DLD1 (cell line): ENCODE results near the gene THSD4.
"Not testable (repeated sequence)": the region's sequence is repeated elsewhere in the genome, so short reads cannot be mapped to it uniquely, and the experiment has no call there.

Experiments
- in situ Hi-C: cut with HindIII; loops from 2 replicates; pipeline ENCODE4 v1.10.0; 2017; ENCODE audit warnings: low sequenced_read_pairs

THSD4 gene

DNA sequence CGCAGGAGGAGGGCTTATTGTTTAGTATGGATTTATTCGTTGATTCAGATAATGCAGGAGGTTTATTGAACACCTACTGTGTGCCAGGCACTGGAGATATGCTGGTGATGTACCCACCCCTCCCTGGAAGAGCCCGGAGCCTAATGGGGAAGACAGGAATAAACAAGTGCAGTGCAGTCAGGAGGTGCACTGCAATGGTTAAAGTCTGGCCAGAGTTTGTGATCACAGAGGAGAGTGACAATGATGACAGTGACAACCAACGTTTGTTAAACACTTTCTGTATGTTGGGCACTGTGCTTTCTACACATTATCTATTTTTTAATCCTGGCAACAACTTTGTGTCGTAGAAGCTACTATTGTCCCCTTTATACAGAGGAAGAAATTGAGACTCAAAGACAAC, 70.4 kb downstream of the THSD4 start:
- in situ Hi-C loops, result no loop called here

DNA sequence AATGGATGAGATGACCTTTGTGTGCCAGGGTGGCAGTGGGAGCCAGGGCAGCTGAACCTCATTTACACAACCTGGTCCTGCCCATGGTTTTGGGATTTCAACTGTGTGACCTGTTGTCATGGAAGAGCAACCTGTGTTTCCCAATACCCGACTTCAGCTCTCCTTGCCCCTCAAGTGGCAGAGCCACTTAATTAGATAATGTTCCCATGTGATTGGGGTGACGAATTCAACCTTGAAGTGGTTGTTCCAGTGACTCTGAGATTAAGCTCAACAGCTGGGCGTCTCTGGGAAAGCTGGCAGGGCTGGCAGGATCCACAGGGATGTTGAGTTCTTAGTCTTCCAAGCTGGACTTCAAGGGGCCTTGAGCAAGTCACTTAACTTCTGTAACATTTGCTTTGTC, 71.0 kb downstream of the THSD4 start:
- in situ Hi-C loops, result no loop called here

- in situ Hi-C loops, result no loop called here
These were observed 71.8 kb downstream of the THSD4 start for GRCh38 chr15:71187078-71187477.

DNA sequence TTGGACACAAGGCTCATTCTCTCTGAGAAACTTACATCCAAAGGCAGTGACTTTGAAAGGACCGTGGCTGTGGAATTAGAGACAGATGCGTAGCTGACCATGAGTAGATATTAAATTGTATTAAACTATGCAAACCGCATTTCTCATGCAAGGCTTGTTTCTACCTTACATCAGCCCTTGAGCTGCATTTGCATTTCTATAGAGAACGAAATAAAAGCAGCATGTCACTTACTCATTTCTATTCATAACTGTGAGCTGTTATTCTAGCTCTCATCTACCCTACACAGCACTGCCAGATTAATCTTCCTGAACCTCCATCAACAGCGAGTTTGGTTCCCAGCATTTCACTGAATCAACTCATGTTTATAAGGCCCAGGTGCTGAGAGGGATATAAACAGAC, 72.3 kb downstream of the THSD4 start:
- in situ Hi-C loops, result no loop called here

- in situ Hi-C loops, result no loop called here
These were observed 74.4 kb downstream of the THSD4 start for GRCh38 chr15:71189718-71190117.

DNA sequence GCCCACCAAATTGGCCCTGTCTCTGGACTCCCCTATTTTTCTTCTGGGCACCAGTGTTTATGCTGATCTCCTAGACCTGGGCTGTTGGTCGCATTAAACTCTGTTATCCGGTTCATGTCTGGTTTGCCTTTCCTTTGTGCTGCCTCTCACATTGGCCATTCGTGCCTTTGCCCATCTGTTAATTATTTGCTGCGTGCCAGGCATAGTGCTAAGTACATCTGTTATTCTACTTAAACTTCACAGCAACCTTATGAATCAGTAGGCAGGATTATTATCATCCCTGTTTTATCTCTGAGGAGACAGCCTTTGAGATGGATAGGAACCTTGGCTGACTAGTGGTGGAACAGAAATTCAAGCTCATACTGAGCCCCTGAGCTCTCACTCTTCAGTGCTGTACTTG, 76.0 kb downstream of the THSD4 start:
- in situ Hi-C loops, result no loop called here

DNA sequence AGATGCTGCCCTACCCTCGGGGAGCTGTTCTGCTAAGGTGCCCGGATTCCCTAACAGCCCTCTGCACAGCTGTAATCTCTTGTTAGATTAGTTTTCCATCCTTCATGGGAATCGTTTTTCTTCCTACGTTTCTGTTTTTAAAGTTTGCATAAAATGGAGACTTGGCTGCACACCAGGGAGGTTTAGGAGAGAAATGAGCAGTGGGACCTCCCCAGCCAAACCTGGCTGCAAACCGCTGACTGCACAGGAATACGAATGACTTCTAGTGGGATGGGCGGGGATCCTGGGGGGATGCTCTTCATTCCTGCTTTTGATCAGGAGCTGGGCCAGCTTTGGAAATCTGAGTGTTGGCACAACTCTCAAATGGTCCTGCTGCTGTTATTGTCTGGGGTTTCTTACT, 77.5 kb downstream of the THSD4 start:
- in situ Hi-C loops, result no loop called here

- in situ Hi-C loops, result no loop called here
These were observed 79.0 kb downstream of the THSD4 start for GRCh38 chr15:71194286-71194685.

- in situ Hi-C loops, result no loop called here
These were observed 80.0 kb downstream of the THSD4 start for GRCh38 chr15:71195242-71195641.

DNA sequence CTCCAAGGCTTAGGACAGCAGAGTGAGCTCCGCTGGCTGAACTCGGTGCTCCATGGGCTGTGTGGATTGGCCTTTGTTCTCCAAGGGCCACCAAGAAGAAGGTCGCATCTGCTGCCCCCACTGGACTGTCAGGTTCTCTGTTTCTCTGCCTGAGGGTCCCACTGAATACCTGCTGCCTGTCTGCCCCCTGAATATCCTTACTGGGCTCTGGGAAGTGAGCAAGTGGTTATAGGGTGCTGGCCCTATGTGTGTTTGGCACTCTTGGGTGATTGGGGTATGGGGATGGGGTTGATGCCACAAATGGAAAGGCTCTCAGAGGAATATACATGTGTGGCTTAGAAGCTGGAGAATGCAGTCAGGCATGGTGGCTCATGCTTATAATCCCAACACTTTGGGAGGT, 82.3 kb downstream of the THSD4 start:
- in situ Hi-C loops, result no loop called here

DNA sequence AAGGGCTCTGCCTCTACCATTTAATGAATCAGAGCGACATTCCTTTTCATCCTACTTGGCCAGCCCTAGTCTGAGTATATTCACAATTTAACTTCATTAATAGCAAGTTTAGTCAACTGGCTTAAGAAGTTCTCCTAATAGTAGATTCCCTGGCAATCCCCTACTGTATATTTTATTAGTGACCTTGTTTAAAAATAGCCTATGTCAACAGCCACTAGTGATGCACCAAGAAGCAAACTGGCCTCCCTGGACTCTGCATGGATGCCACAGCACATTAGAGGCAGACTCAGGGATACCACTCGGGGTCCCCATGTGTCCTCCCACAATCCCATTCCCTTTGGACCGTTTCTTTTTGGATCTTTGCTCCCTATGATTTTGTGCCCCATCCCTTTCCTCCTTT, 83.6 kb downstream of the THSD4 start:
- in situ Hi-C loops, result no loop called here

- in situ Hi-C loops, result no loop called here
These were observed 84.4 kb downstream of the THSD4 start for GRCh38 chr15:71199384-71200351.

DNA sequence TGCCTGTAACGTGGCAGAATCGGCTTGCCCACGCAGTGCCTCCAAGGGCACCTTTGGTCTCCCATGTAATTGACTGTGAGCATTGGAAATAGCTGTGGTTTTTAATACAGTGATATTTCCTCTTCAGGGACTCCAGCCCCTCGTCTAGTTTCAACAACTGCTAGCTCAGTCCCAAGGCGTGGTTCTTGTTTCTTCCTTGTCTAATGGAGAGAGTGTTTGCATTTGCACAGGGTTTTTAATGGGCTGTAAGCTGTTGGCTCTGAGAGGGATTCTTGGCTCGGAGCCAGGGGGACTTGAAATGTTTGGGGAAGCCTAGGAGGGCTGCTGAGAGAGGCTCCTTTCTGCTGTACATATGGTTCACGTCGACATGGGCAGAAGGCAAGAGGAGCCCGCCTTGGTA, 86.2 kb downstream of the THSD4 start:
- in situ Hi-C loops, result no loop called here

- in situ Hi-C loops, result no loop called here
These were observed 87.4 kb downstream of the THSD4 start for GRCh38 chr15:71202712-71203111.

- in situ Hi-C loops, result no loop called here
These were observed 88.6 kb downstream of the THSD4 start for GRCh38 chr15:71203586-71204474.

DNA sequence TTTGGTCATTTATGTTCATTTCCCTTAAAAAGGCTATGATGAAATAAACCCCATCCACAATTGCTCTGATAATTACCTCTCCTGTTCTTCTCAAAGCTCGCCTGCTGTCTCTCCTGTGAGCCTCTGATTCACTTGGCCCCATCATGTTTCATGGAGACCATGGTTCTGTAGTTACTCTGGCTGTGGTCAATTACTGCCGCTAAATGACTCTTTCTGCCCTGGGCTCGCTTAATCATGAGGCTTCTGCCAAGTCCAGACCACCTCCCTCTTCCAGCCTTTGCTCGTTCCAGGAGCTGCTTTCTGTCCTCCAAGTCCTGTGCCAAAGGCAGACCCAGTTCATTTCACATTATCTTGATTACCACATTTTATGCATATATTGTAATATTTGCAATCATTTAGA, 91.9 kb downstream of the THSD4 start:
- in situ Hi-C loops, result no loop called here

DNA sequence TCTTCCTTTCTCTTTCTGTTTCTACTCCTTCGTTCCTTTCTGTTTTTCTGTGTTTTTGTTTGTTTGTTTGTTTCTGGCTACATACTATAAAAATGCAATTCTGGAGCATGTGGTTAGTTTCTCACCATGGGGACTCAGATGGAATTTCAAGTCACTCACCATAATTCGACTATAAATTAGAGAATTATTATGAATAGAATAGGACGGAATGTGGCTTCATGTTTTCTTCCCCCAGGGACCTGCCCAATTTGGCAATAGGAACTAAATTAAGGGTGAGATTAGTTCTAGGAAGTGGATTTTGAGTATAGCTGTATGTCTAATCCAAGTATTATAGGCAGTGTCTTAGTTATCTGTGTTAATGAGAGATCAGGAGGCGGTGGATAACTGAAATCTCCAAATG, 96.9 kb downstream of the THSD4 start:
- in situ Hi-C loops, result no loop called here

DNA sequence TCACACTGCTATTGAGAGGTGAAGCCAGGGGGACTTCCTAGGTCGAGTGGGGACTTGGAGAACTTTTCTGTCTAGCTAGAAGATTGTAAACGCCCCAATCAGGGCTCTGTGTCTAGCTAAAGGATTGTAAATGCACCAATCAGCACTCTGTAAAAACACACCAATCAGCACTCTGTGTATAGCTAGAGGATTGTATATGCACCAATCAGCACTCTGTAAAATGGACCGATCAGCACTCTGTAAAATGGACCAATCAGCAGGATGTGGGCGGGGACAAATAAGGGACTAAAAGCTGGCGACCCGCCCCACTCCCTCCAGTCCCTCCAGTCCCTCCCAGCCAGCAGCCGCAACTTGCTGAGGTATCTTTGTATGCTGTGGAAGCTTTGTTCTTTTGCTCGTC, 98.7 kb downstream of the THSD4 start:
- in situ Hi-C loops, result not testable (repeated sequence)

GRCh38 chr15:71215126-71215894, 100.0 kb downstream of the THSD4 start:
- in situ Hi-C loops, result no loop called here

DNA sequence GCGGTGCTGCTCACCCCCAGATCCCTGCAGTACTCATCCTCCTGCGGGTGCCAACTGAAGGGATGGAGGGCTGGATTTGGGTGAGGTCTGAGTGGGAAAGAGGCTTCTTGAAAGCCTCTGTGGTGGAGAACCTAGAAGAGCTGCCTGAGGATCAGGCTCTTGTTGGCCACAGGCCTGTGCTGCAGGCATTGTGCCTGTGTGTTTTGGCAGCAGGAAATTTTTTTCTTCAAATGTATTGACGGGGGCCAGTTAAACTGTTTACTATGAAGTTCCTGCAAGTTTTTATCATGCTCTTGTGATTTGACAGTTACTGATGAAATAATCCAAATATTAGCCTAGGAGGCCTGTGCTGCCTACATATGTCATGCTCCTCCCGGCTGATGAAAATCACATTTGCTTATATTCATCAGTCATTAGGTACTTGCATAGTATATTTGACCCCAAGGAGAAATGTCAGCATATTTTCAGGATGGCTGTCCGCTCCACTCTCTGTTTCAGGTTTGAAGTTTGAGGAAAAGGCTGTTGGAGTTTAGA, 103.1 kb downstream of the THSD4 start:
- in situ Hi-C loops, result no loop called here

DNA sequence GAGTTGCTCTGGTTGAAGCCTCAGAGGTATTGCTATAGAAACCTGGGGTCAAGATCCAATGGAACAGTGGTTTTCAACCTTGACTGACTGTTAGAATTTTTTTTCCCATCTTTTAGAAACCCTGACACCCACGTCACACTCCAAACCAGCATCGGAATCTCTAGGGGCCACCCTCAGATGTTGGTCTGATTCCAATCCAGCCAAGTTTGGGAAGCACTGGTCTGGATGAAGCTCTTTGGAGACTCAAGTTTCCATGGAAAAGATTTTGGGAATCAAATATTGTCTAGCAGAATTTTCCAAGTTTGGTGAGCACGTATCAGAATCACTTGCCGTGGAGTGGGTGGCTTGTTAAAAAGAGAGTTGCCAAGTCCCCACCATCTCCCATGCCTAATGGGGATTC, 103.8 kb downstream of the THSD4 start:
- in situ Hi-C loops, result no loop called here
